Parathyroid adenoma (tissue), 2 donors: ENCODE results near the gene IQCH.
A peak's percentile ranks its signal among the peaks of the same experiment; 100 is the strongest.

Experiments used
- H2AFZ ChIP-seq: fragments of 300-600 bp; sonication (generic); one replicate; pipeline ENCODE4 v1.7.0; 2017; ENCODE audit warnings: antibody characterized with exemption, mild to moderate bottlenecking
- H3K27ac ChIP-seq: fragments of 300-600 bp; sonication (generic); one replicate; pipeline ENCODE4 v1.7.0; 2017
- H3K27me3 ChIP-seq: fragments of 300-600 bp; sonication (generic); one replicate; pipeline ENCODE4 v1.7.0; 2017; ENCODE audit warnings: low read length; ENCODE audit not compliant: control insufficient read depth, insufficient read depth
- H3K36me3 ChIP-seq: fragments of 300-600 bp; sonication (generic); one replicate; pipeline ENCODE4 v1.7.0; 2017; ENCODE audit warnings: low read length; ENCODE audit not compliant: control insufficient read depth, insufficient read depth
- H3K4me1 ChIP-seq: fragments of 300-600 bp; sonication (generic); one replicate; pipeline ENCODE4 v1.7.0; 2017; ENCODE audit warnings: control low read depth
- H3K4me2 ChIP-seq: fragments of 300-600 bp; sonication (generic); one replicate; pipeline ENCODE4 v1.7.0; 2017; ENCODE audit warnings: low read length
- H3K4me3 ChIP-seq: fragments of 300-600 bp; sonication (generic); one replicate; pipeline ENCODE4 v1.7.0; 2017; ENCODE audit warnings: low read depth, low read length
- H3K79me2 ChIP-seq: fragments of 300-600 bp; sonication (generic); one replicate; pipeline ENCODE4 v1.7.0; 2017; ENCODE audit warnings: control low read depth
- H3K9ac ChIP-seq: fragments of 300-600 bp; sonication (generic); one replicate; pipeline ENCODE4 v1.7.0; 2017; ENCODE audit warnings: mild to moderate bottlenecking
- H3K9me3 ChIP-seq: fragments of 300-600 bp; sonication (generic); one replicate; pipeline ENCODE4 v1.7.0; 2017; ENCODE audit warnings: low read length; ENCODE audit not compliant: control insufficient read depth
- TF ChIP-seq, protein P1 (sequence below): fragments of 300-600 bp; sonication (generic); IDR thresholded peaks from one replicate; pipeline ENCODE4 v1.7.0; 2017; ENCODE audit warnings: antibody characterized with exemption, mild to moderate bottlenecking
- donor health status: primary hyperparathyroidism.

The IQCH gene

DNA sequence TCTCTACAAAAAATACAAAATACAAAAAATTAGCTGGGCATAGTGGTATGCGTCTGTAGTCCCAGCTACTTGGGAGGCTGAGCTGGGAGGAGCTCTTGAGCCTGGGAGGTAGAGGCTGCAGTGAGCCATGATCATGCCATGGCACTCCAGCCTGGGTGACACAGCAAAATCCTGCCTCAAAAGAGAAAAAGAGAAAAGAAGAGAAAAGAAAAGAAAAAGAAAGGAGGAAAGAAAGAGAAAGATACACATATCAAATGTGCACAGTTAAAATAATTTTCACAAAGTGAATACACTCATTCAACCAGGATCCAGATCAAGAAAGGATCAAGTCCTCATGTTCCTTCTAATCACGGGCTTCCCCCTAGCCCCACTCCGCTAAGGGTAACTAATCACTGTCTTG is 260.5 kb downstream of the IQCH start:
- TF ChIP-seq, protein P1, sequence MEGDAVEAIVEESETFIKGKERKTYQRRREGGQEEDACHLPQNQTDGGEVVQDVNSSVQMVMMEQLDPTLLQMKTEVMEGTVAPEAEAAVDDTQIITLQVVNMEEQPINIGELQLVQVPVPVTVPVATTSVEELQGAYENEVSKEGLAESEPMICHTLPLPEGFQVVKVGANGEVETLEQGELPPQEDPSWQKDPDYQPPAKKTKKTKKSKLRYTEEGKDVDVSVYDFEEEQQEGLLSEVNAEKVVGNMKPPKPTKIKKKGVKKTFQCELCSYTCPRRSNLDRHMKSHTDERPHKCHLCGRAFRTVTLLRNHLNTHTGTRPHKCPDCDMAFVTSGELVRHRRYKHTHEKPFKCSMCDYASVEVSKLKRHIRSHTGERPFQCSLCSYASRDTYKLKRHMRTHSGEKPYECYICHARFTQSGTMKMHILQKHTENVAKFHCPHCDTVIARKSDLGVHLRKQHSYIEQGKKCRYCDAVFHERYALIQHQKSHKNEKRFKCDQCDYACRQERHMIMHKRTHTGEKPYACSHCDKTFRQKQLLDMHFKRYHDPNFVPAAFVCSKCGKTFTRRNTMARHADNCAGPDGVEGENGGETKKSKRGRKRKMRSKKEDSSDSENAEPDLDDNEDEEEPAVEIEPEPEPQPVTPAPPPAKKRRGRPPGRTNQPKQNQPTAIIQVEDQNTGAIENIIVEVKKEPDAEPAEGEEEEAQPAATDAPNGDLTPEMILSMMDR: no peak

DNA sequence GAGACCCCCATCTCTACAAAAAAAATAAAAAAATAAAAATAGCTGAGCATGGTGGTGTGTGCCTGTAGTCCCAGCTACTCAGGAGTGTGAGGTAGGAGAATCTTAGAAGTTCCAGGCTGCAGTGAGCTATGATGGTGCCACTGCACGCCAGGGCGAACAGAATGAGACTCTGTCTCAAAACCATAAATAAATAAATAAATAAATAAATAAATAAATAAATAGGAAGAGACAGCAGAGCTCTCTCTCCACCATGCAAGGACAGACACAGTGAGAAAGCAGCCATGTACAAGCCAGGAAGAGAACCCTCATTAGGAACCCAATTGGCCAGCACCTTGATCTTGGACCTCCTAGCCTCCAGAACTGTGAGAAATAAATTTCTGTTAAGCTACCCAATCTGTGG is 261.0 kb downstream of the IQCH start:
- no peak overlapping the region for H3K9ac ChIP-seq
- no peak overlapping the region for H3K4me2 ChIP-seq
- no peak overlapping the region for H3K4me3 ChIP-seq
- no peaks in the 10 kb centered on the region for H3K27me3 ChIP-seq
- TF ChIP-seq, protein P1: no peak
- H3K36me3 ChIP-seq: no peaks in the 10 kb centered on the region
- H2AFZ ChIP-seq: no peak overlapping the region
- no peak overlapping the region for H3K27ac ChIP-seq
- no peaks in the 10 kb centered on the region for H3K9me3 ChIP-seq
- H3K4me1 ChIP-seq: no peaks in the 10 kb centered on the region
- H3K79me2 ChIP-seq: no peaks in the 10 kb centered on the region

More for the DNA sequence above, 260.5 kb downstream of the IQCH start:
- no peaks in the 10 kb centered on the region for H3K36me3 ChIP-seq
- H3K4me1 ChIP-seq: no peaks in the 10 kb centered on the region
- no peak overlapping the region for H3K27ac ChIP-seq
- H2AFZ ChIP-seq: no peak overlapping the region
- H3K27me3 ChIP-seq: no peaks in the 10 kb centered on the region
- H3K79me2 ChIP-seq: no peaks in the 10 kb centered on the region
- no peak overlapping the region for H3K9ac ChIP-seq
- H3K9me3 ChIP-seq: no peaks in the 10 kb centered on the region
- no peak overlapping the region for H3K4me2 ChIP-seq
- H3K4me3 ChIP-seq: no peak overlapping the region

DNA sequence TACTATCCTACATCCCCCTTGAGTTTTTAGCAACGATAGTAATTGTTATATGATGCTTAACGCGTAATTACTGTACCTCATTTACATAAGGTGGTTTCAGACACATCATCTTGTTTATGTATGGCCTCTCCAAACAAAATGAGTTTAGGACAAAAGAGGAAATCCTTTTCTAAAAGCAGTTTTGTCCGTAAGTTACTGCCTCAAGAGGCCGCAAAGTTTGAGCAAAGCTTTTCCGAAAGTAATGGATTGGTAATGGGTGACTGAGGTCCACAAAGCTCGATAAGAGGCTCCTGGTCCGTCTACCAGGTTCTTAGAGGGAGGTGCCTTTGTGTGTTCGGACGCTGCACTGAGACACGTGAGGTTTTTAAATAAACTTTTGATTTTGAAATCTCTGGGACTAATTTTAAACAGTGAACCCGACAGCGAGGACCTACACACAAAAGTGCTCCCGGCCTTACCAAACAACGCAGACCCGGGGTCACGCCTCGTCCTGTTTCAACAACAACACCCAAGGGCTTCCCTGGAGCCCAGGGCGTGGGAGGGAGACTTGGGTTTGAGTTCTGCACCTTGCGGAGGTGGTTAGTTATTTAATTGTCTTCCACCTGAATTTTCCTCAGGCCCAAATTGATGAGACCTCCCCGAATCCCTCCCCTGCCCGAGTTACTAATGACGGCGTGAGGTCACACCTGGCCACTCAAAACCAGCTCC is 265.9 kb downstream of the IQCH start:
- H3K4me2 ChIP-seq: peak overlapping the region; percentile 67
- peak overlapping the region; percentile 91 for H2AFZ ChIP-seq
- TF ChIP-seq, protein P1: no peak
- H3K36me3 ChIP-seq: no peaks in the 10 kb centered on the region
- no peaks in the 10 kb centered on the region for H3K27me3 ChIP-seq
- peak overlapping the region; percentile 90 for H3K27ac ChIP-seq
- peaks cover 2% of the 10 kb centered on the region for H3K79me2 ChIP-seq
- peak overlapping the region; percentile 81 for H3K4me3 ChIP-seq
- H3K4me1 ChIP-seq: no peaks in the 10 kb centered on the region
- no peak overlapping the region for H3K9ac ChIP-seq
- H3K9me3 ChIP-seq: no peaks in the 10 kb centered on the region

DNA sequence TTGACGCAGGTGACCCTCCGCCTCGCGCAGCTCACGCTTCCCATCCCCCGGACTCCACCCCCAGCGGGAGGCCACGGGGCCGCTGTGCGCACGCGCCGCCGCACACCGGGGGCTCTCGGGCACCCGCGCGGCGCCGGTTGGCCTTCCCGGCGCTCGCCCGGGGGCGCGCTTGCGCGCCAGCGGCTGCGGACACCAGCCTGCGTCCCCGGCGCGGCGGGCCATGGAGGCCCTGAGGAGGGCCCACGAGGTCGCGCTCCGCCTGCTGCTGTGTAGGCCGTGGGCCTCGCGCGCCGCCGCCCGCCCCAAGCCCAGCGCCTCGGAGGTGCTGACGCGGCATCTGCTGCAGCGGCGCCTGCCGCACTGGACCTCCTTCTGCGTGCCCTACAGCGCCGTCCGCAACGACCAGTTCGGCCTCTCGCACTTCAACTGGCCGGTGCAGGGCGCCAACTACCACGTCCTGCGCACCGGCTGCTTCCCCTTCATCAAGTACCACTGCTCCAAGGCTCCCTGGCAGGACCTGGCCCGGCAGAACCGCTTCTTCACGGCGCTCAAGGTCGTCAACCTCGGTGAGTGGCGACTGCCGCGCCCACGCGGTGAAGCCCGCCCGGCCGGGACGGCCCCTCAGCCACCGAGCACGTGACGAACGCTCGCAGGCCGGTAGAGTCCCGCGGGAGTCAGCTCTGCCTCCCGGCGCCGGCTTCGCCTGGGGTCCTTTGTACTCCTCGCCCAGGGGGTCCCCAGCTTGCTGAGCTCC is 266.6 kb downstream of the IQCH start, which contains the start of gene C15orf61:
TSS of gene C15orf61 (plus strand) at position 103 of the 754 bp plus-strand sequence. CDS start at position 221, 118 bp downstream.
- no peaks in the 10 kb centered on the region for H3K27me3 ChIP-seq
- peaks cover 2% of the 10 kb centered on the region for H3K79me2 ChIP-seq
- H3K4me1 ChIP-seq: no peaks in the 10 kb centered on the region
- no peaks in the 10 kb centered on the region for H3K9me3 ChIP-seq
- H3K4me2 ChIP-seq: peak within 1 kb of the TSS; percentile 83
- peak within 1 kb of the TSS; percentile 91 for H2AFZ ChIP-seq
- peak within 1 kb of the TSS; percentile 94 for H3K27ac ChIP-seq
- peak within 1 kb of the TSS; percentile 84 for H3K9ac ChIP-seq
- TF ChIP-seq, protein P1: peak; percentile 5
- peak within 1 kb of the TSS; percentile 88 for H3K4me3 ChIP-seq
- H3K36me3 ChIP-seq: no peaks in the 10 kb centered on the region
